Stimulated activated CD8-positive, alpha-beta memory T cell treated with anti-CD3 and anti-CD28 coated beads, Interleukin-12 subunit alpha, Interleukin-12 subunit beta, amount 100 ng/mL, for 24 hours (primary cell): Measurements from ENCODE around the gene CTNNA2.

Experiments
- DNase-seq: peaks from one replicate; pipeline ENCODE4 v3.0.0-alpha.2; 2020; ENCODE audit errors: extremely low read depth

CTNNA2 gene

DNA sequence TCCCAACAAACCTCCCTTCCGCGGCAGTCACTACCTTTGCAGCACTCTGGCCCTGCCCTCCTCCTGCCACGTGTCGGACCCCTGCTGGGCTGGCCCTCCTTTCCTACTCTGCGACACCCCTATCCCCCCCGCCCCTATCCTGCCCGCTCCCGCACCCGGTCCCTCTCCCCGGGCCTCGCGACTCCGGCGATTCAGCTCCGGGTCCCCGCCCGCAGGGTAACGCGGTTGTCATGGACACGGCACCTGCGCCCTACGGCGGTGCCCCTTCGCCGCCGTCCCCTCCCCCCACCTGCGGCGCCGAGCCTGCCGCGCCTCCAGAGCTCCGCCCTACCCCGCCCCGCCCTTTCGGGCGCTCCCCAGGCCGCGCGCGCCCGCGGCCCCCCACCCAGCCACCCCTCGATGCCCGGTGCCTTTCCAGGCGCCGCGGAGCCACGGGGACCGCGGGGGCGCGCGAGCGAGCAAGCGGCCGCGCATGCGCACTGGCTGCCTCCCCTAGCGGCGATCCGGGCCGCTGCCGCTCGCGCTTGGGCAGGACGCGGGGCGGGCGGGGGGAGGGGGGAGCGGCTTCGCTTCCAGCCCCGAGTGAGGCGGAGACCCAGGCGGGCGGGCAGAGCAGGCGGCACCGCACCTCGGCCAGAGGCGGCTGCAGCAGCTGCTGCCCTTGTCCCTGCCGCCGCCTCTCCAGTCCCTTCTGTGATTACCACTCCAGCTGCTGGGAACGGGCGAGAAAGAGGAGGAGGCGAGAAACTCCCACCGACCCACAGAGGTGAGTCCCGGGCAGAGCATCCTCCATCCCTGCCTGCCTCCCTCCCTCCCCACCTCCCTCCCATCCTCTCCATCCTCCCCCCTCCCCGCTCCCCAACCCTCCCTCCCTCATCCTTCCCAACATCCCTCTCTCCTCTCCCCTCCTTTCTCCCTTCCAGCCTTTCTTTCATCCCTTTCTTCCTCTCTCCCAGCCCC lies at the start of gene CTNNA2:
Gene CTNNA2 (plus strand): TSS at position 610 of the 960 bp plus-strand sequence.
- no peak for DNase-seq

DNA sequence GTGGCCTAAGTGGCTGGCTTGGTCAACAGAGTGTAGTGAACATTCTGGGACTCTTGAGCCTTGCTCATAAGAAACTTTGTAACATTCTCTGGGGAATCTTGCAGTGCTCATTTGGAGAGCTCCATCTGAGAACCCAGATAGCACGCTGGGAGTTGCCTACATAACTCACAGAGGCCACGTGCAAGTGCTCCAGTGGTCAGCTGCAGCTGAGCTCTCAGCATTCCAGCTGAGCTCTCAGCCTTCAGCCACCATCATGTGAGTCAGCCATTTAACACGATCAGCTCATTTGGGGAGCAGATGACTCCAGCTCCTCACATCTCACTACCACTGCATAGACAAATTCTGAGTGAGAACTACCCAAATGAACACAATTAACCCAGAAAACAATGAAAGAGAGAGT lies 25.5 kb upstream of the CTNNA2 start:
- no peak for DNase-seq

DNA sequence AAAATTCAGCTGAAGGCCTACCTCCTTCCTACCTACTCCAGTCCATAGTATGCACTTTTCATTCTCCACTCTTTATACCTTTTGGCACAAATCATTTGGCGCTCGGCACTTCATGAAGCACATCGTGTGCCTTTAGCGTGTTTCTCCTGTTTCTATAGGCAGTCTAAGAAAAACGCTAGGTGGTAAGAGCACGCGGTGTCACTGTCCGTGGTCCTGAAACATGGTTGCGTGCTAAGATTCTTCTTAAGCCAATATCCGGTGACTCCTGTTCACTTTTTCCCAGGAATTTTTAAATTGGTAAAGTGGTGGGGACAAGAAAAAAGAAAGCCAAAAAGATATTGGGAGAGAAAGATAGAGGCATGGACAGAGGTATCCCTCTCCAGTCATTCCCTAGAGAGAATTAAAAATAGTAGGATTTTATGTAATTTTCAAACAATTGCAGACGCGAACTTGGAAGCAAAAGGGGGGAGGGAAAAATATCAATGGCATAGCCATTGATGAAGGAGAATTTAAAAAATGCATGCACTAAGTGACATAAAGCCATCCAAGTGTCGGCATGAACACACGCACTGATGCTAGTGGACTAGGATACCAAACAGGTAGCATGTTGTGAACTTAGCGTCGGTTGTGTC lies 1.4 kb upstream of the CTNNA2 start:
- DNase-seq: no peak

DNA sequence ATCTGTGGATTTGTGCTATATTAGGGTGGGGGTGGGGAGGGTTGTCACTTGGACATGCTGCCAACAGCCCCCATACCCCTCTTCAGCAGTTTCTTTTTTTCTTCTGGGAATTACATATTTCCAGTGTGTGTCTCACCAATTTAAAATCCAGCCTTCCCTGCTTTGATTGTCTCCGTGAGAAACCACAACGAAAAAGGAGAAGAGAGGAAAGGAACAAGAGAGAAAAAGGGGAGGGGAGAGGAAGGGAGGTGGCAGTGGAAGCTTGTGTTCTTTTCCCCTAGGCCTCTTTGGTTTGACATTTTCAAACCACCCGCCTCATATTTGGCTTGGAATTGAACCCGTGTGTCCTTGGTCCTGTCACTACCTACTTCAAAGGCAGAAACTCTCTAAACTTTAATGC lies 860 bp downstream of the CTNNA2 start:
- DNase-seq: no peak

DNA sequence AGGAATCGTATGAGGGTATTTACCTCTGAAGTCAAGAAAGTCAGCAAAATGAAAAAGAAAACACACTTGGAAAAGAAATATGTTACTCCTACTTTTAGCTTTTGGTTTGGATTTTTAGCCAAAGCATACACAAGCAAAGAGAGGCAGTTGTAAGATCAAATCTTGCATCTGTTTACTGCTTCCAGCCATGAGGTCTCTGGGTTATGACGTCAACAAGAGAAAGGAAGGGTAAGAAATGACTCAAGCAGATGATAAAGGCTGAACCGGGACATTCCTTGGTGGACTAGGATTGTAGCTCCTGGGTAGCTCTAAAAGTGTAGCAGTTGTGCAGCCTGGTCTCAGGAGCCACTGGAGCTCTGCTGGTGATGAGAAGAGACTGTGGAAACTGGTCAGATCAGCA lies 16.8 kb downstream of the CTNNA2 start:
- DNase-seq: no peak

DNA sequence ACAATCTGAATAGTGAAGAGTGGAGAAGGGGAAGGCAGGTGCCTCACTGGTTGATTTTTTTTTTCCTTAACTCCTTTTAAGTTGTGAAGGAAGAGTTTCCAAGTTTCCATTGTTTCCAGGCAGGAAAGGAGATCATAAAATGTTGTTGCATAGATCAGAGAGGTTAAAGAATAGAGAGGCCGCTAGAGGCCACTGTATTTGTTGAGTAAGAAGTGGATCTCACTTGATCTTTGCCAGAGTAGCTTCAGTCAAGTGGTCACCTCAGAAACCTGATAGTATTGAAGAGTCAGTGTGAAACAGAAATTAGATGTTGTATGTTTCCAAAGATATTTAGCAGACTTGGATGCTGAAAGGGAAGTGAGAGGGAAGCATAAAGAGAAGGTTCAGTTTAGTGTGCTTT lies 17.6 kb downstream of the CTNNA2 start:
- DNase-seq: no peak

DNA sequence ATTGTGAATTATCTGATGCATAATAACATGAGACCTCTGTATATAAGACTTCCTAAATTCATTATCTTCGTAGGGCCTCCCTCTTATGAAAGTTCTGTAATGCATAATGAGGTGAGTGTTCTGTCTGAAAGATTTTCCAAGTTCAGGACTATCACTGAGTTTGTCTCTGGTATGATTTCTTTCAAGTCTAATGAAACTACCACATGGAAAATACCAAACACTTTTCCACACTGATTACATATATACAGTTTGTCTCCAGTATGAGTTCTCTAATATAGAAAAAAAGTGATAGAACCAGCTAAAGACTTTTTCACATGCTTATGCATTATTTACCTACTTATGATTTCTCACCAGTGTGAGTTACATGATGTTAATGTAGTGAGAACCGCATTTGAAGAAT lies 34.7 kb downstream of the CTNNA2 start:
- no peak for DNase-seq

DNA sequence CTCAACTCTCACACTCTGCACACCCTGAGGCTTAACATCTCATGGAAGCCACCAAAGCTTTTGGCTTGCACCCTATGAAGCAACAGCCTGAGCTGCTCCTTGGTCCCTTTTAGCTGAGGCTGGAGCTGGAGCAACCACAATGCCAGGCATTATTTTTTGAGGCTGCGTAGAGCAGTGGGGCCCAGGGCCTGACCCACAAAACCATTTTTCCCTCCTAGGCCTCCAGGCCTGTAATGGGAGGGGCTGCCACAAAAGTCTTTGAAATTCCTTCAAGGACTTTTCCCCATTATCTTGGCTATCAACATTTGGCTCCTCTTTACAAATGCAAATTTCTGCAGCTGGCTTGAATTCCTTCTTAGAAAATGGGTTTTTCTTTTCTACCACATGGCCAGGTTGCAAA lies 39.8 kb downstream of the CTNNA2 start:
- DNase-seq: no peak

DNA sequence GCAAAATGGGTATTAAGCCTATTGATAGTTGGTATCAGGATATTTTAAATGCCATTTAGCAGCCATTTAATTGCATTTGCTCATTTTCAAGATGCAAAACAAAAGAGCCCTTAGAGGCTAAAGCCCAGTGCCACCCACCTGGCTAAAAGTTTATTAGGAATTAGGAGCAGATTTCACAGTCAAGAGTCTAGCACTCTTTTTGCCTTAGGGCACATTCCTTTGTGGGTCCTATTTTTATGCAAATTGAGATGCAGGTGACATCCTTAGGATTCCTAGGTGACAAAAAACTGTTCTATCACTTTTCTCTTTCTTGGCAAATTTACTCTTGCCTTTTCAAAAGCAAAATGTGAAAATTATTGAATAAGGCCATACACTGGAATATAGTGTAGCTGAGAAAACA lies 42.0 kb downstream of the CTNNA2 start:
- DNase-seq: no peak

DNA sequence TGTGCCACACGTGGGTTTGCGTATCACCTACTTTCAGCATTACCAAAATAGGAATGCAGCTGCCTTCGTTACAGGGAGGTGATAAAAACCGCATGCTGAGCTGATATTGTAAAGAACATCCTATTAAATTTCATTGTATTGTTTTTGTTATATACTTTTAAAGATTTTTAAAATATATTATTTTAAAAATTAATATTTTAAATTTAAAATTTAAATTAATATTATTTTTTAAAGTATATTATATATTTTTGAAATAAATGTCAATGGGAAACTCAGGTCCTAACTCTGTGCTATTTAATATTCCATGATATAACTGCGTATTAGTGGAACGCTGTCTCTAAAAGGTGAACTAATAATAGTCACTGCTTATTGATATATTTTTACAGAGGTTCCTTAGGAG lies 51.2 kb downstream of the CTNNA2 start:
- no peak for DNase-seq

DNA sequence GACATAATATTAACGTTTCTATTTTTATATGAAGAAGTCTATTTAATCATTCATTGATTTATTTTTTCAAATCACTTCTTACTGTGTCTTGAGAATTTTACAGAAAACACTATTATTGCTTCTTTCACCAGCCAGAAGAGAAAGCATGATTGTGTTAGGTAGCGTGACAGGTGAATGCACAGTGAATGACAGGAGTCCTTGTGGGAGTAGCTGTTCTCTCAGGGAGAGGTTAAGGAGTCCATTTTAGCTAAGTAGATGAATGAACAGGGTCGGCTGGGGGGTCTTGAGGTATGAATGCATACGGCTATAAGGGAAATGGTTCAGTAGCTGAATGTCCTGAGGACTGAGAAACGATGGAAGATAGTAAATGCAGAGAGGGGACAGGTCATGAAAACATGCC lies 56.2 kb downstream of the CTNNA2 start:
- DNase-seq: no peak

DNA sequence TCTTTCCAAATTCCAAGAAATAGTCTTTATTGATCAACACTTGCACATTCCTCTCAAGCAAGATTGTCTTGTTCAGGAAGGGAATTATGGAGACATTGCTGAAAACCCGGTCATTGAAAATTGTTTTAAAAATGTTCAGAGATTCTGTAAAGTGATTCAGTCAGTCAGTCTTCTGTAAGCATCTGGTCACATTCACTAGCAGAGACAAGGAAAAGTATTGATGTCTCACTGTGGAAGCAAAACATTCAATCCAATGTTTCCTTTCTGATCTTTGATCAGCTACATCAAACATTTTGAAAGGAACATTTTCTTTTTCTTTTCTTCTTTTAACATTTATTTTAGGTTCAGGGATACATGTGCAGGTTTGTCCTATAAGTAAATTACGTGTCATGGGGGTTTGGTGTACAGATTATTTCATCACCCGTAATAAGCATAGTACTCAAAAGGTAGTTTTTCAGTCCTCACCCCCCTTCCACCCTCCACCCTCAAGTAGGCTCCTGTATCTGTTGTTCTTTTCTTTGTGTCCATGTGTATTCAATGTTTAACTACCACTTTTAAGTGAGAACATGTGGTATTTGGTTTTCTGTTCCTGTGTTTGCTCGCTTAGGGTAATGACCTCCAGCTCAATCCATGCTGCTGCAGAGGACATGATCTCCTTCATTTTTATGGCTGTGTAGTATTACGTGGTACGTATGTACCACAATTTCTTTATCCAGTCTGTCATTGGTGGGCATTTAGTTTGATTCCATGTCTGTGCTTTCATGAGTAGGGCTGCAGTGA lies 61.2 kb downstream of the CTNNA2 start:
- no peak for DNase-seq

DNA sequence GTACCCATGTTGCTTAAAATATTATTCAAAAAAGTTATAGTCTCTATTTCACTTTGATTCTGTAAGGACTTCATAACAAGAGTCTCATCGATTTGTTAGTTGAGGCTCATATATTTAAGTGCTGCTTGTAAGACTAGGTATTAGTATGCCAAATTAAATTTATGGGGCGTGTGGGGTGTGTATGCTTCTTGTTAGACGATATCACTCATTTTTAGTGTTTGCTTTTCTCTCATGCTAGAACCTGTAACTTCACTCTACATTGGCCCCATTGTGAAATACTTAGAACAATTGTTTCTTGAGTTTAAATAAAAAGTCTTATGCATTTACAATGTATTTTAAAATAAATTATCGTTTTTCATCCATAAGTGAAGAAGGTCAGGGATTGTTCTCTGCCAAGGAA lies 63.6 kb downstream of the CTNNA2 start:
- DNase-seq: no peak

DNA sequence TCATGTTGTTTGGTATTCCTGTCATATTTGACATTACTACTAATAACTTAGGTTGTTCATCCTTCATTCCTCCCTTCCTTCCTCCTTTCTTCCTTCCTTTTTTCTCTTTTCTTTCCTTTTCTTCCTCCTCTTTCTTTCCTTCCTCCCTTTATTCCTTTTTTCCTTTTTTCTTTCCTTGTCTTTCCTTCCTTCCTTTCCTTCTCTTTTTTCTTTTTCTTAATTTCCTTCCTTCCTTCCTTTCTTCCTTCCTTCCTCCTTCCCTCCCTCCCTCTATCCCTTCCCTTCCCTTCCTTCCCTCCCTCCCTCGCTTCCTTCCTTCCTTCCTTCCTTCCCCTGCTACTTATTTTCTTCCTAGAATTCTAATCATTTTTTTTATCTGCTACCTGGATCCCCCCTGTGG lies 66.1 kb downstream of the CTNNA2 start:
- no peak for DNase-seq

DNA sequence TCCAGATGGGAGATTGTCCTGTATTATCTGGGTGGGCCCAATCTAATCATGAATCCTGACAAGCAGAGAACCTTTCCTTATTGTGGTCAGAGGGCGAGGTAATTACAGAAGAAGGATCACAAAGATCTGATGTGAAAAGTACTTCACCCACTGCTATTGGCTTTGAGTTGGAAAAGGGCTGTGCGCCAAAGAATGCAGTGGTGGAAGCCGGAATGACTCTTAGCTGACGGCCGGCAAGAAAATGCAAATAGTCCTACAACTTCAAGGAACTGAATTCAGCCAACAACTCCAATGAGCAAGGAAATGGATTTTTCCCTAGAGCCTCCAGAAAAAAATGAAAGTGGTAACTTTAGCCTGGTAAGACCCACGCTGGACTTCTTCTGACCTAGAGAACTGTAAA lies 67.3 kb downstream of the CTNNA2 start:
- no peak for DNase-seq

DNA sequence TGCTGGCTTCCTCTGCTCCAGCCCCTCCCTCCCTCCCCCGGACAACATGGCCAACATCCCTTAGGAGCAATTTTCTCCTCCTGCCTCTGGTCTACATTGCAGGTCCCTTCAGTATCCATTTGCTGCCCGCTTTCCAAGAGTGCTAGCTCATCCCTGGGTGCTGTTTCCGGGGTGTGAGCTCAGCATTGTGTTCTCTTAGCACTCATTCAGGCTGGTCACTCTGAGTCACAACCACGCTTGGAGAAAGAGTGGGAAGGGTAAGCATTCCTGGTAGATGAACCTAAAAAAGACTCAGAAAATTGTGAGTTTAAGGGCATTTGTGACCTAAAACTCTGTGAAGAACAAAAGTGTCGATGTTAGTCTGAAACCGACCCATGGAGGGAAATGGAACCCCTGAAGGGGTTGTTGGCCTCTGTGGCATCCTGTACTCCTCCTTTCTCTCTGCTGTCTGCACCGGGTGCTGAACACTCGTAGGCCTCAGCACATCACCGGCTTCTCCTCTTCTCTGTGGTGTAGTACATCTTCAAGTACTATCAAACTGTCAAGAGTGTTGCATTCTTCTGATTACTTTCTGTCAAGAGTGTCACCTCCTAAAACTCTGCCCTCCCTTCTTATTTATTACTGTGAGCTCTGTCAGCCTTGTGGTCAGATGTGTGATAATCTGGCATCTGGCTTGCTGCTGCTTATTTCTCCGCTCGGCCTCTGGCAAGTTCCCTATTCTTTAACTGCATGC lies 73.0 kb downstream of the CTNNA2 start:
- no peak for DNase-seq

DNA sequence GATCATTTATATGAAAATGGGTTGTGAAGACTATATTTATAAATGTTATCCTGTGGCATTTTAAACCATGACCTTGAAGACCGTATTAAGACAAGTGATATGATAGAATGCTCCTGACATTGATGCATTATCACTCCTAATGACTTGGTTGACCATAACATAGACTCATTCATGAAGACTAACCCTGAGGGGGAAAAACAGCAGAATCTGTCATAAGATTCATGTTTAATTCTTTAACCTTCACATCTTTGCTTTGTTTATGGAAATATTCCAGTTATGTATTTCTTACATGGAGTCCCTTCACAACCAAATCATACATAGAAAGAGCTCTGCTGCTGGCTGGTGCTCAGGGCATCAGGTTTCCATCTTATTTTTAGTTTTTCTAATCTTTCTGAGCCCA lies 78.4 kb downstream of the CTNNA2 start:
- DNase-seq: no peak

DNA sequence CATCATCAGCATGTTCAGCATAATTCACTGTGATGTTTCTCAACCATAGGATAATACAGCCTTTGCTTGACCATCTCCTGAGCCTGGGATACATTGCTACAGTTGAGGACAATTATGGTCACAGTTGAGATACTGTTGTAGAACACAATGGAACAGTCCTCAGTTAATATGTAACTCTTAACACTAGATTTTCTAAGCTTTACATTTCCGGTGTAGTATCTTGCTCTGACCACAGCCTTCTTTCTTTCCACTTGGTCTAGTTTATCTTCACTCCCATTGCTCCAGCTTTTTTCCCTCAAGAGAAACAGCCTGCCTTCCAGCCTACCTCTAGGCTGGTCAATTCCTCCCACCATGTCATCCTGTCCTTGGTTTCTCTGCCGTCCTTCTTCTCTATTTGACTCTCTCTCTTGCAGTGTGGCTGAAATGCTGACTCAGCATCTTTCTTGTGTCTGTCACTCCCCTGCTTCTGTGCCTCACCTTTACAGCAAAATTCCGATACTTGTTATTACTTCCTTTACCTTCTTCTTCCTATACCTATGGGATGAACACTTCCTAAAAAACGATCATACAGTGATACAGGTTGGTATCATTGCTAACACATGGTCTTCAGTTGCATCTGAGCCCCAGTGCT lies 80.5 kb downstream of the CTNNA2 start:
- no peak for DNase-seq

DNA sequence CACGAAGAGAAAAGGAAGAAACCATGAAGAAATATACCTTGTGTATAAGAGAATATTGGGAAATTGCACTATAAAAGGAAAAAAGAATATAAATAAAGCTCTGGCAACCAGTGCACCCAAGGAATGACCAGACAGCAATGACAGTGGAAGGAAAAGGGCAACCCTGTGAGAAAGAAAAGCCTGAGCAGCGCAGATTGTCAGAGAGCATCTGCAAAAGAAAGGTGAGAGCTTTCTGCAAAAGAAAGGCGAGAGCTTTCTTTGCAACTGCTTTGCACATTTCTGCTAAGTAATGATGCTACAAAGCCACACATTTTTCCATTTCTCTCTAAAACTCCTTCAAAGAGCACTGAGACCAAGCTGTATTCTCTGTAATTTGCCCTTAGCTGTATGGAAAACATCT lies 83.6 kb downstream of the CTNNA2 start:
- DNase-seq: no peak

DNA sequence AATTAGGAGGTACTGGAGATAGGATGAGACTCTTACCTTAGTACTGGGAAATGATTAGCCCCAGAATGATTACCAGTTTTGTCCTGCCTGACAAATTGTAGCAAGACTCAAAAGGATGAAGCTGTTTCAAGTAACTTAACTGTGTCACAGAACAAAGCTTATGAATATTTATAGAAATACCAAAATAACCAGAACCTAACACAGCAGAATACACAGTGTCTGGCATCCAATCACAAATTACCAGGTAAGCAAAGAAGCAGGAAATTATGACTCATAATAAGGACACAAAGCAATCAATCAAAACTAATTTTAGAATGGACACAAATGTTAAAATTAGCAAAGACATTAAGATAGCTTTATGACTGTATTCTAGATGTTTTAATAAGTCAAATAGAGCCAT lies 91.9 kb downstream of the CTNNA2 start:
- no peak for DNase-seq

DNA sequence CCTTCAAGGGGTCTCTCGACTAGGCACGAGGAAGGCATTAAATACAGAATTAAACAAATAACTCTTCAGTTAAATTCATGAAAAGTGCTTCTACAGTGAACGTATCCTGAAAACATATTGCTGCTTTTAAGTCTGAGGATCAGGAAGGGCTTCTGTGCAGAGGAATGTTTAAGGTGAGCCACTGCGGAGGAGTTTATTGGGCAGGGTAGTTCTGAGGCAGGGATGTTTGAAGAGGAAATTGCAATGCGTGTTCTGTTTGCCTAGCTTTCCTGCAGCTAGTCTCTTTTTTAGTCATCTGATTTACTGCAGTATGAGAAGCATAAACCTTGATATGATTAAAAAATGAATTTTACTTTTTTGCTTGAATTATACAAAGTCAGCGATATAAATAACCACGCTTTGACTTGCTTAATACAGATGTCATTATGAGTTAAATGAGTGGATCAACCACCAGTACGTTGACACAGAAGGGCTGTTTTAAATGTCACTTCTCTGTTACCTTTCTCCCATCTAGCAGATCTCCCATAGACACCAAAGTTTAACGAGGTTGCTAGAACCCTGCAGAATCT lies 98.7 kb downstream of the CTNNA2 start:
- no peak for DNase-seq
